SKM-1 (cell line): ENCODE data around the gene HERC4.
A peak's percentile ranks its signal among the peaks of the same experiment; 100 is the strongest.
"Not testable (repeated sequence)": the region's sequence is repeated elsewhere in the genome, so short reads cannot be mapped to it uniquely, and the experiment has no call there.

Experiments used
- DNase-seq: peaks from one replicate; lab custom pipeline; 2025; ENCODE audit not compliant: unreplicated experiment; lab: John Stamatoyannopoulos, UW

The HERC4 gene

GRCh38 chr10:67966035-67966434, 109.0 kb downstream of the HERC4 start:
- not testable (repeated sequence) for DNase-seq

- no peak for DNase-seq
Measured at GRCh38 chr10:67965456-67965855, 109.6 kb downstream of the HERC4 start.

GRCh38 chr10:67959839-67960476, 115.1 kb downstream of the HERC4 start:
- DNase-seq: no peak

GRCh38 chr10:67955614-67956013, 119.5 kb downstream of the HERC4 start:
- DNase-seq: no peak

GRCh38 chr10:67943917-67944316, 131.2 kb downstream of the HERC4 start:
- DNase-seq: no peak

GRCh38 chr10:67936416-67936815, 138.7 kb downstream of the HERC4 start:
- DNase-seq: no peak

- no peak for DNase-seq
Measured at GRCh38 chr10:67935223-67935622, 139.9 kb downstream of the HERC4 start.

GRCh38 chr10:67934336-67934735, 140.7 kb downstream of the HERC4 start:
- DNase-seq: no peak

GRCh38 chr10:67933199-67933598, 141.9 kb downstream of the HERC4 start:
- DNase-seq: no peak

- no peak for DNase-seq
Measured at GRCh38 chr10:67926951-67927350, 148.1 kb downstream of the HERC4 start.

- no peak for DNase-seq
Measured at GRCh38 chr10:67925449-67926005, 149.6 kb downstream of the HERC4 start.

- no peak for DNase-seq
Measured at GRCh38 chr10:67924136-67924535, 150.9 kb downstream of the HERC4 start.

GRCh38 chr10:67923551-67923950, 151.5 kb downstream of the HERC4 start:
- DNase-seq: no peak

GRCh38 chr10:67921065-67921464, 154.0 kb downstream of the HERC4 start:
- DNase-seq: no peak

GRCh38 chr10:67917679-67918078, 157.4 kb downstream of the HERC4 start:
- DNase-seq: no peak

GRCh38 chr10:67917169-67917568, 157.9 kb downstream of the HERC4 start:
- DNase-seq: no peak

GRCh38 chr10:67914777-67915340, 160.2 kb downstream of the HERC4 start:
- DNase-seq: no peak

- DNase-seq: no peak
Measured at GRCh38 chr10:67912331-67912946, 162.6 kb downstream of the HERC4 start.

- DNase-seq: no peak
Measured at GRCh38 chr10:67903581-67903980, 171.5 kb downstream of the HERC4 start.

- no peak for DNase-seq
Measured at GRCh38 chr10:67893637-67894036, 181.4 kb downstream of the HERC4 start.

- peak; percentile 62 for DNase-seq
Measured at GRCh38 chr10:67884842-67885670, 190.0 kb downstream of the HERC4 start.
